Gastrocnemius medialis (tissue), 4 donors: Measurements from ENCODE around the gene LRRC75A.

ENCODE experiments used
- CTCF ChIP-seq, 5 experiments: fragments of 450-650 bp in 3 of 5; fragments of 200-600 bp in 2 of 5; sonication (generic) in 2 of 5; IDR thresholded peaks in 4 of 5; conservative IDR thresholded peaks in 1 of 5; 1 replicate in 4 of 5; 2 replicates in 1 of 5; pipeline ENCODE4 v1.5.1; 2016 to 2019; ENCODE audit warnings: antibody characterized with exemption in 5 of 5, mild to moderate bottlenecking in 3 of 5, moderate library complexity in 3 of 5
- POLR2A ChIP-seq, 2 donors: fragments of 450-650 bp; IDR thresholded peaks; one replicate each; pipeline ENCODE4 v1.6.1; 2017; ENCODE audit warnings: antibody characterized with exemption in 2 of 2, mild to moderate bottlenecking in 2 of 2, moderate library complexity in 2 of 2

DNA sequence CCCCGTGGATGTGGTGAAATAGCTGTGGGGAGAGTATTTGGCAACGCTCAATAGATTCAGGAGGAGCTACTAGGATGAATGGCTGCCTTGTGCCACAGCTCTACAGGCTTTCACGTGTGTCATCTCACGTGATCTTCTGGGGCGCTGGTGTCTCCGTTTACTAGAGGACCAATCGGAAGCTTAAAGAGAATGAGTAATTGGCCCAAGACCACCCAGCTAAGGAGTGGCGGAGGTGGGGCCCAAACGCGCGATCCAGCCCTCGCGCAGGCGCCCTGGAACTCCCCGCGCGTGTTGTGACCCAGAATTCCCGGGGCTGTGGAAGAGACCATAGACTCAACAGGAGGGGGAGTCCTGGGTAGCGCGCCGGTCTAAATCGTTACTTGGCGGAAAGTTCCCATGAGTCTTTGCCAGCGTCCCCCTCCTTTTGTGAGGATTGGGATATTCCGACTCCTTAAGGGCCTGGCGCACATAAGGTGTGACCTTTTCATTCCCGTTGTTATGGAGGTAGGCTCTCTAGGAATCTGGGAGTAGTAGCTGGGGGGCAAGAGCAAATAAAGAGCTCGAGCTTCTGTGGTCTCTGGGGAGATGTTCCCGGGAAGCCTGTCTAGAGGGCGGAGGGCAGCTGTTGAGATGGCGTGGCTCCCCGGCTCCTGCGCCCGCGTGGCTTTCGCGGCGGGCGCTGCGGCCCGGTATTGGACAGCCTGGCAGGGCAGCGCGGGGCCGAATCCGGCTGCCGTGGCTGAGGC, 53.3 kb downstream of the LRRC75A start:
- TF ChIP-seq CTCF (IDR thresholded peaks at IDR 0.05 in 4 of 5, conservative IDR thresholded peaks at IDR 0.05 in 1 of 5) (peak in 2 of 5 experiments; percentile 20 to 25), POLR2A (IDR thresholded peaks at IDR 0.05) (peak; percentile 80 to 87)
